ENCODE results near the gene DOCK2.

- TF ChIP-seq SIN3A (IDR thresholded peaks at IDR 0.05; ENCODE audit: borderline replicate concordance, low read depth, low read length) (no peak), MEF2A (IDR thresholded peaks at IDR 0.05; ENCODE audit: borderline replicate concordance, low read depth) (no peak), USF2 (IDR thresholded peaks at IDR 0.05; ENCODE audit: borderline replicate concordance, low read depth, low read length) (no peak), POLR2AphosphoS5 (IDR thresholded peaks at IDR 0.05; ENCODE audit: low read depth, low read length) (no peak), CTCF (IDR thresholded peaks at IDR 0.05) (no peak), ELF1 (IDR thresholded peaks at IDR 0.05) (no peak), JUND (IDR thresholded peaks at IDR 0.05) (no peak), TEAD4 (IDR thresholded peaks at IDR 0.05; ENCODE audit: borderline replicate concordance, insufficient read depth) (no peak), MAX (IDR thresholded peaks at IDR 0.05; ENCODE audit: low read depth) (no peak), FOSL2 (IDR thresholded peaks at IDR 0.05; ENCODE audit: borderline replicate concordance, low read depth) (no peak), YY1 (IDR thresholded peaks at IDR 0.05; ENCODE audit: low read depth) (no peak), RCOR1 (IDR thresholded peaks at IDR 0.05; ENCODE audit: low read length) (no peak)
Measured at GRCh38 chr5:169814045-169814444, 177.0 kb downstream of the DOCK2 start.

Data from SK-N-SH (cell line).